Inflammatory macrophage treated with lipopolysaccharide for 1 hour (primary cell): Measurements from ENCODE around the gene FNBP1.

Experiments used
- DNase-seq, 2 donors: peaks; one replicate each; pipeline ENCODE4 v3.0.0-alpha.2; 2020 to 2022

The FNBP1 gene

DNA sequence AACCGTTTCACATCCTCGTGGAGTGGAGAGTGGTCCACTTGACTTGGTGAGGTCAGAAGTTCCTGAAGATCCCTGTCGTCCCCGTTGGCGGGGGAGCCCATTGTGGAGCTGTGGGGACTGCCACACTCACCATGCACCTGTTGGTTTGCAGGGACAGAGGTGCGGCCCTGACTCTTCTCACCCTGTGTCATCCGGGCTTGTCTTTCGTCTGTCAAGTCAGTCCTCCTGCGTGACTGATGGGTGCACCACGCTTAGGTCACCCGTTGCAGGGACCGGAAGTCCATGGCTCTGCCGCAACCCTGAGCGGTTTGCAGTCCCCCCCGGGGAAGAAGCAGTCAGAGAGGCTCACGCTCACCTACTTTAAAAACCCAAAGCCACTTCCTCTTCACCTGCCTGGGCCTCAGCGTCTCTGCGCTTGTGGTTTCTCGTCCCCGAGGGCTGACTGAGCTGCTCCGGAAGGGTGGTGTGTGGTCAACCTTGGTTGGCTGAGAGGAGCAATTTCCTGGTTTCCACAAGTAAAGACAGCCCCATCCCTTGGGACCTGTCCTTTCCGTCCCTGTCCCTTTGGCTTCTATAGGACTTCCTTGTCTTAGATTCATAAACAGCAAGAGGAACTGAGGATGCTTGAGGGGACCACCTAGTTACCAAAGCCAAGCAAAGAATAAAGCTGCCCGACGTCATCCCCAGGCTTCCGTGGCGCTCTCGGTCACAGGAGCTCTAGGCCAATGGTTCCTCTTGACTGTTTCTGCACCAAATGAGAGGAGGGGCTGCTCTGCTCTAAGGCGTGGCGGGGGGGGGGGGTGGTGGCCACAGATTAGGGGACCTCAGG, 154.5 kb downstream of the FNBP1 start:
- peak; percentile 58 to 60 for DNase-seq

GRCh38 chr9:129887334-129888292, 155.4 kb downstream of the FNBP1 start:
- DNase-seq, result peak; percentile 91 to 97

DNA sequence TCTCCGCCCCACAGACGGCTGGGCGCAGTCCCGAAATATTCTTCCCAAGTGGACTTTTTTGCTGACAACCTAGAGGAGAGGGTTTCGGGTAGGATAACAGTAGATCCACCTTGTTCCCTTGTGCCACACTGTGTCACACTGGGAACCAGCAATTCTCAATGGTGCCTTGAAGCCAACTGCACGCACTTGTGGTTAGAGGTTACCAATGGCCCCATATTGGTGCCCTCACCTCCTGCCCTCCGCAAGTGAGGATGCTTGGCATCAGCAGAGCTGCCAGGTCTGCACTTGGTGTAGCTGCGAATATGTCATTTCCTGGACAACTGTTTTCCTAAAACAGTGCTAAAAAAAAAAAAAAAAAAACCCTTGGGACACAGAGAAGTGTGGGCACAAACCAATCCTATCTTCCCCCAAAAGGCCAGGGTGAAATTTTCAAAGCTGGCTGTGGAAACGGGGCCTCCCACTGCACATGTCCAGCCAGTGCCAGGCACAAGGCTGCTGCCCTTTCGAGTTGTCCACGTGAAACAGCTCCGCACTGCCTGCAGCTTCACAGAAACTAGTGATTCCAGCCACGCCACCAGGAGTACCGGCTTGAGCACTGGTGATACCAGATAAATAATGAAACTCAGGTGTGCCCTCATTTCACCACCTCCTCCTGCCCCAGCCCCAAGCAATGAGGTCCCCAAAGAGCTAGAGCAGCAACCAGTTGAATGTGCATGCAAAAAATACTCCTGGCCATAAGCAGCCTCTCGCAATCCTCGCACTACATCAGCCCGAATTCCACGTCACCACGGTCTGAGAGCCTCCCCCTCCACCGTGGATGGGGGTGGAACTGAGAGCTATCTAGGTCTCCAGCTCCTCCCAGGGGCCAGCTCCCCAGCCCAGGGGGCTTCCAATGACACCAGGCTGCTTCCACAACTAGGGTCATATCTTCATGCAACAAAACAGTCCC, 156.5 kb downstream of the FNBP1 start:
- DNase-seq, result peak; percentile 14 to 30

DNA sequence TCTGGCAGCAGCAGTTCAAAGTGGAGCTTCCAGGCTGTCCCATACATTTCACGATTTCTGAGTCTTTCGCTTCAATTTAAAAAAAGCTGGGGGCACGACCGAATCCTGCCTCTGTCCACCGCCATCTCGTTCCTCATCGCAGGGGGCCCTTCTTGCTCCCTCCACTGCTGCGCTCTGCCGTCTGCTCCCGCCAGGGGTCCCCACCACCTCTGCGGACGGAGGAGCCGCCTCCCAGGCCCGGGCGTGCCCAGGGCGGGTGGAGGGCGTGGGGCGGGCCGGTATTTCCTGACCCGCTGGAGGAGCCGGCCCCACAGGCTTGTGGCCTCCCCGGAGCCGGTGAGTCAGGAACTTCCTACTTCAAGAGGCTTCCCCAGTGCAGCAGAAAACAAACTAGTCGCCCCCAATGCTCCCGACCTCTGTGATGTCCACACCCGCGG, 157.3 kb downstream of the FNBP1 start:
- DNase-seq, result peak; percentile 95 to 96

GRCh38 chr9:129885018-129885669, 157.8 kb downstream of the FNBP1 start:
- peak in 1 of 2 donors; percentile 29 for DNase-seq

- DNase-seq, result peak; percentile 83 to 88
These were observed 158.6 kb downstream of the FNBP1 start for GRCh38 chr9:129884220-129885017.

DNA sequence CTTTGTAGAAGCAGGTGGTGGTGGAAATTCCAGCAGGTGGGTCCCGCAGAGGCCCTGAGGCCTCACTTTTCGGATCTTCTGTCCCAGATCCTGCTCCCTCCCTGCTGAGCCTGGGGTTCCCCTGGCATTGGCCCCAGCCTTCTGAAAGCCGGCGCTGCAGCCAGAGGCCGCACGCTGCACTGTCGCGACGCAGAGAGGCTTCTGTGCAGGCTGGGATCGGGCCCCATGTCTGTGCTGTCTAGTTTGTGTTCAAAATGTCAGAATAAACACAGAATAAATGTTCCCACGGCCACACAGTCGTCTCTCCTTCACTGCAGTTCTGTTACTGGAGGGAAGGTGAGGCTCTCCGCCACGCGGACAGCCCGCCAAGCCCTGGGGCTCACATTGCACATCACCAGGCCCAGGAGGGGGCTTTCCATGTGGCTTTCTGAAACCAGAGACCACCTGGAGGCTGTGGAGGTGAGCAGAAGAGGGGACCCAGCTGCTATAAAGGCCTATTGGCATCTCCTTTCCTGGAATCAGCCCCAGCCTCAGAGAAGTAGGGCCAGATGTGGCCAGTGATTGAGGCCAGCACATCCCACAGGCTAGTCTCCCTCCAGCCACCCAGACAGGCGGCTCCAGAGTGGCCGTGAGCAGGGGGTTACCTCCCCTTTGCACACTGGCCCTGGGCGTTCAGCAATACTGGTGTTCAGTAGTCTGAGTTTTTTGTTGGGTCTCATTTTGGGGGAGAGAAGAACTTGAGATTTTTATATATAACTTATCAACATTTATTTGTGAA, 161.3 kb downstream of the FNBP1 start:
- no peak for DNase-seq

DNA sequence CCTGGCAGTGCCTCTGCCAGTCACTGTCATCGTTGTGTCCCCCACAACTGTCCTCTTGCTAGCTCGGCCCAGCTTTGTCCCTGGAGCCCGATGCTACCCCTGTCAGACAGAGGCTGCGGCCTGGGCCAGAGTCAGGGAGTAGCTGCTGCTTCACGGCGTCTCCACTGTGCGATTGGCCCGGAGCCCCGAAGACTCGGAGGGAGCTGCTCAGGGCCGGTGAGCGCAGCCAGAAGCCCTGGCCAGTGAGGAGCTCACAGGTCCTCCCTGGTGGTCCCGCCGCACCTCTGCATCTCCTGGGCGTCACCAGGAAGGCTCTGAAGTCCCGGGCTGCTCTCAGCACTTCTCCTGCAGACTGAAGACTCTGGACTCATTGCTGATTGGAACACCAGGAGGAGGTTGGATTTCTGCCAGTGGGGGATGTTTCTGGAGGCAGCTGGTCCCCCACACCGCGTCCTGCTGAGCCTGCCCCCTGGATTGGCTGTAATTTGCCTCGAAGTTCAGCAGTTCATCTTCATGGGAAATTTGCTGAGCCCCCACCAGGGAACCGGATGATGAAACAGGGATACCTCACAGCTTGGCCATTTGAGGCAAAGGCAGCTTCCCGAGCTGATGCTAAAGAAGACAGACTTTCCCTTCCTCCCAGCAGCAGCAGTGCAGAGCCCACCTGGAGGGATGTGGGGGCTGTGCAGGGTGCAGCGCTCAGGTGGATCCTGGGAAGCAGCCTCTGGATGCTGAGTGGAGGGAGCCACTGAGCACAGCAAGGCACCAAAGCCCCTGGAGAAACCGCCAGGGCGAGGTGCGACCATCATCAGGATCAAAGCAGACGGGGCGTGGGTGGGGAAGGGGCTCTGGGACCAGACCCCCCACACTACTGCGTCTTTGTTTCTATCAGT, 162.1 kb downstream of the FNBP1 start:
- no peak for DNase-seq

DNA sequence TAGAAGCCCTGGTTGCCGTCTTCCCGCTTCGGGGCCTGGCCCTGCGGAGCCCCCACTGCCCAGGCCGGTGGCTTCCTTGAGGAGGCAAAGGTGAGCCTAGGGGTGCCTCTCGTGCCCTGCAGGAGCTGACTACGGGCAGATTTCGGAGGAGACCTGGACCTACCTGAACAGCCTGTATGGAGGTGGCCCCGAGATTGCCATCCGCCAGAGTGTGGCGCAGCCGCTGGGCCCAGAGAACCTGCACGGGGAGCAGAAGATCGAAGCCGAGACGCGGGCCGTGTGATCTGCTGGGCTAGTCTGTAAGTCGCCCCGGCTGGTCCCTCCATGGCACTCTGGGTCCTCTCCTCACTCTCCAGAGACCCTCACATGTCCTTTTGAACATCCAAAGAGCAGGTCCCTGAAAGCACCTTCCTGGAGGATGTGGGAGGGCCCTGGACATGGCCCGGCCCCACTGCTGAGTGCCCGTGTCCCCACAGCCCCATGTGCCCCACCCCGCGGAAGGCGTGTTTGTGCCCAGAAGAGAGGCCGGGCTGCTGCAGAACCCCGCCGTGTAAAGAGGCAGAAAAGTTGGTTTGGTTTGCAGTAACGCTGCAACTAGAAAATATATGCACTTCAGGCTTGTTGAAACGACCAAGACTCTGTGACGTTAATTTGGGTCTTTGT, 162.9 kb downstream of the FNBP1 start:
- DNase-seq, result no peak

DNA sequence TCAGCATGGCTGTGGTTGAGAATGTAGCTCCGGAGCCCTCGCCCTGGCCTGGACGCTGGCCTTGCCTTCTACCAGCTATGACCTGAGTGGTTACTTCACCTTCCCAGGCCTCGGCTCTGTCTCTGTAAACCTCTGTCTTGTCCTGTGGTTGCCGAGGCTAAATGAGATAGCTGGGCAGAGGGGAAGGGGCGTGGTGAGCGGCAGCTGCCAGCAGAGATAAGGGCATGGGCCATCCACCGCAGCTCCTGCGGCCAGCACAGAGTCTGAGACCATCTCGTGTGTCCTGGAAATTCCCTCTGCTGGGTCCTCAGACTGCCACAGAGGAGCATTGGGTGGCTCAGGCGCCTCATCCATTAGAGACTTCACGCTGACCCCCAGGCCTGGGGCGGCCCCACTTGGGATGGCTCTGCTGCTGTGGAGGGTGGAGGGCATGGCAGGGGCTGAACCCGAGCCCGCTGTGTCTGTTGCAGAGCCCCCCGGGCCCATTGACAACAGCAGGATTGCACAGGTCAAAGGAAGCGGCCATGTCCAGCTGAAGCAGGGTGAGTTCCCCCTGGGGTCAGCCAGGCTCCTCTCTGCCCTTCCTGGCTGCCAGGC, 163.8 kb downstream of the FNBP1 start:
- DNase-seq, result no peak

DNA sequence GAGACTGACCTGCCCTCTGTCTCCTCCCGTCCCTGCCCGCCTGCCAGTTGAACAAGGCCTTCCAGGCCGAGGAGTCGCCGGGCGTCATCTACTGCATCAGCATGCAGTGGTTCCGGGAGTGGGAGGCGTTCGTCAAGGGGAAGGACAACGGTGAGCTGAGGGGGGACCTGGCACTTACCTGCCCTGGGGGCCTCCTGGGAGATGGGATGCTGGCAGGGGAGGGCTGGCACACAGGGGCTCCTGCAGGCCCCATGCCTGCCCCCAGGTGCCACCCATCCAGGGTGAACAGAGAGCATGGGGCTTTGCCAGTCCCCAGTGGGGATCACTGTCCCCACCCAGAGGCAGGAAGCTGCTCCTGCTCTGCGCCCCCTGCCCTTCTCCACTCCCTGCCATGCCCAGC, 164.7 kb downstream of the FNBP1 start:
- DNase-seq, result no peak

GRCh38 chr9:129876815-129877214, 166.2 kb downstream of the FNBP1 start:
- no peak for DNase-seq

GRCh38 chr9:129875687-129876395, 167.1 kb downstream of the FNBP1 start:
- no peak for DNase-seq

- DNase-seq, result no peak
These were observed 167.8 kb downstream of the FNBP1 start for GRCh38 chr9:129875181-129875611.

DNA sequence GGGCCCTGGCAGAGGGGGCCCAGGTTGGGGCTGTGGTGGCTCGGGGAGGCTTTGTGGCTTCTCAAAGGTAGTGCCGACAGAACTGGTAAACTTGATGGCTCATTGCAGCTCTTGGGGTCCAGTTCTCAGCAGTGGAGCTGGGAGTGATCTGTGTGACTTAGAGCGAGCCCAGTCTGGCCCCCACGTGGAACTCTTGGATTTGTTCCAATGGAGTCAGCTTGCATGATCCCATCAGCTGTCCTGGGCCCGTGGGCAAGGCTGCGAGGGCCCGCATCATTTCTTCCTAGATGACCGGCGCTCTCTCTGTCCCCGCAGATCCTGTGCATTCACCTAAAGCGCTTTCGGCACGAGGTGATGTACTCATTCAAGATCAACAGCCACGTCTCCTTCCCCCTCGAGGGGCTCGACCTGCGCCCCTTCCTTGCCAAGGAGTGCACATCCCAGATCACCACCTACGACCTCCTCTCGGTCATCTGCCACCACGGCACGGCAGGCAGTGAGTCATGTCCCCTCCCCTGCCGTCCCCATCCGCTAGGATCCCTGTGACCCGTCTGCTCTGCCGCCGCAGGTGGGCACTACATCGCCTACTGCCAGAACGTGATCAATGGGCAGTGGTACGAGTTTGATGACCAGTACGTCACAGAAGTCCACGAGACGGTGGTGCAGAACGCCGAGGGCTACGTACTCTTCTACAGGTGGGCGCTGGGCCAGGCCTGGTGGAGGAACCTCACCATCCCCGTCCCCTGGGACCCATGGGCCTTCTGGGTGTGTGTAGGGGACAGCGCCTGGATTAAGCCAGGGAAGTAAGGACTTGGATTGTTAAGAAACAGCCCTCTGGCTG, 168.5 kb downstream of the FNBP1 start:
- no peak for DNase-seq

DNA sequence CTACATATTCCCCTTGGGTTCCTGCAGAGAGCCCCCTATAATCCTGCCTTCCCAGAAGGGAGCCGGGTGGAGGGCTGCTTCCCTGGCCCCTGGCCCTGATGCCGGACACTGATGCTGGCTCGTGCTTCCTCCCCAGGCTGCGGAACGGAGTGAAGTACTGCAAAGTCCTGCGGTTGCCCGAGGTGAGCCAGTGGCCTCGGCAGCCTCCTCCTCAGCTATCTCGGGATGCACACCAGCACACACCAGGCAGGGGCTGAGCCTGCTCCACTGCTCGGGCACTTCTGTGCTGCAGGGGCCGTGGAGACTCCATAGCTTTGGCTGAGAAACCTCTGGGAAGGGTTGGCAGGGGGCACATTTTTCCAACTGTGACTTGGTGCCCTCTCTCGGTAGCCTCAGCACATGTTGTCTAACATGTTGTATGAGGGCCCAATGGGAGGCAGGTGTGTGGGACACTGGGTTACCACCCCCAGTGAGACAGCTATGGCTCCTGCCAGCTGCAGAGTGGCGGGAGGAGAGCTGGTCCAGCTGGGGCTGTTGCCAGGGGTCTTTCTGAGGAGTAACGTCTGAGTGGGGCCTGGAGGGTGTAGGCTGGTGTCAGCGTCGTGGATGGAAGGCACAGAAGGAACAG, 169.3 kb downstream of the FNBP1 start:
- DNase-seq, result no peak
